GM18870 (cell line): ENCODE measurements around the gene PLEKHA5.

Experiments used
- ATAC-seq: cut with Tn5 transposase; IDR thresholded peaks from one replicate; pipeline ENCODE4 v1.9.1; 2021; ENCODE audit warnings: moderate library complexity; ENCODE audit not compliant: unreplicated experiment

PLEKHA5 gene

DNA sequence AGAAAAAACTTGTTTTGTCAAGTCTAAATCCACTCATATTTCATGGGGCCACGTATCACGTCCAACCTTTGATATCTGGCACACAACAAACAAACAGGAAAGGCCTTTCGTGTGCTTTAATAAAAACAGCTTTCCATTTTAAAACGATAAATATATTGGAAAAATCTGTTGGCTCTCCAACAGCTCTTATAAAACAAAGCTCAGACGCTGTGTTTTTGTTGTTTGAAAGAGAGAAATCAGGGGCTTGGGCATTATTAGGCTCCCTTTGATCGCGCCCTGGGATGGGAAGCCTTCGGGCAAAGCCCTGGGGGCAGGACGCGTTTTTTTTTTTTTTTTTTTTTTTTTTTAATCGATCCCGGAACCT lies 429 bp upstream of the PLEKHA5 start:
- ATAC-seq = no peak

DNA sequence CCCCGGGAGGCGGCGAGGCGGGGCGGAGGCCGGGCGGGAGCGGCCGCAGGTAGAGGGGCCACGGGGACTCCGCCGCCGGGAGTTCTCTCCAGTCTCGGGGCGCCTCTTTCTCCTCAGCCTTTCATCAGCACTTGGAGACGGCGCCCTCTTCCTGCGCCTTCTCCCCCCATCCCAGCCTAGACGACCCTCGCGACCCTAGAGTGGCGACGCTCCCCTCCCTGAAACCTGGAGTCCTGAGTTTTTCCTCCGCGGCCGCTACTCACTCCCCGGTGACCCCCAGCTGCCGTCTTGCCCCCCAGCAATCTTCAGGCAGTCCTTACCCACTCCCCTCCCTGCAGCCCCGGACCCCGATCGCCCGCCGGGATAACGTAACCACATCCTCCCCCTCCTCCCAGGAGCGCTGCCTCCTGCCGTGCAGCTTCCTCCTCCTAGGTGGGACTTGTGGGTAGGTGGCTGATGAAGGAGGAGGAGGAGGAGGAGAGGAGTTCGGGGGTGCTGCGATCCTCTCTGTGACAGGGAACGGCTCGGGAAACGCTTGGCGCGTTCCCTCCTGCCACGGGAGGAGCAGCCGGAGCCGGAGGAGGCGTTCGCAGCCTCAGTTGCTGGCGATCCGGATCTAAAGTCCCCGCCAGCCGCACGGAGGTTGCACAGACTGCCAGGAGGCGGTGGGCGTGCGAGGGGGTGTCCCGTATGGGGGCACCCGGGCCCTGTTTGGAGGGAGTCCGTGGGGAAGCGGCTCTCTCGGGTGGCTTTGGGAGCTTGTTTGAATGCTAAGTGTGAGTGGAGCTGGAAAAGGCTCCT lies 891 bp downstream of the PLEKHA5 start:
- no peak for ATAC-seq

DNA sequence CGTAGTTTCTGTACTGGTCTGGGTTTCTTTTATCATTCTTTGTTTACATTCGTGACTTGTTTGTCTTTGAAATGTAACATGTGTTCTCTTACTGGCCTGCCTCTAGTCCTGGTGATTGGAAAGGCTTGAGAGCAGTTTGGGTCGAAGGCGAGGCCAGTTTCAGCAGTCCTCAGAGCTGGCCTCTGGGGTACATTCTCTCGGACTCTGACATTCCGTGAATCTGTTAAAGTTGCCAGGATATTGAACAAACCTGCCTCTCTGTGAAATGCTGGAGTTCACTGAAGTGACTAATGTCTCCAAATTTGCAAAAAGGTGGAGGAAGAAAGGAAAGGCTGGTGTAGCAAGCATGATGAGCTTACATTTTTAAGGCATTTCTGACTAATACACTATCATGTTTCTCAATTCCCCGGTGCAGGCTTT lies 1.5 kb downstream of the PLEKHA5 start:
- ATAC-seq = no peak

DNA sequence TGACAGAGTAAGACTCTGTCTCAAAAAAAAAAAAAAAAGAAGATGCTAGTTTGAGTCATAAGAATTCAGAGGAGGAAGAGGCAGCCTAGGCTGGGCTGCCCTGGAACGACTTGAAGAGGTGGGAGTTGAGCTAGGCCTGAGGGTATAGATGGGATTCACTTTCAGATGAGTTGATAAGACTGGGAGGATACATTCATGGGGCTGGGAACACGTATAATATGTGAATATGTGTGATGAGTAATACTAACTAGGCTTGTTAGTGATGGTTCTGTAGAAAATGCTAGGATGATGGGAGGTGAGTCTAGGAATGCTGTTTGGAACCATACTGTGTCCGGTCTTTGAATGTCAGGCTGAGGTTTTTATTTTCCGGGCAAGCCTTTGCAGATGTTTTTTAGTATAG lies 9.0 kb downstream of the PLEKHA5 start:
- no peak for ATAC-seq

DNA sequence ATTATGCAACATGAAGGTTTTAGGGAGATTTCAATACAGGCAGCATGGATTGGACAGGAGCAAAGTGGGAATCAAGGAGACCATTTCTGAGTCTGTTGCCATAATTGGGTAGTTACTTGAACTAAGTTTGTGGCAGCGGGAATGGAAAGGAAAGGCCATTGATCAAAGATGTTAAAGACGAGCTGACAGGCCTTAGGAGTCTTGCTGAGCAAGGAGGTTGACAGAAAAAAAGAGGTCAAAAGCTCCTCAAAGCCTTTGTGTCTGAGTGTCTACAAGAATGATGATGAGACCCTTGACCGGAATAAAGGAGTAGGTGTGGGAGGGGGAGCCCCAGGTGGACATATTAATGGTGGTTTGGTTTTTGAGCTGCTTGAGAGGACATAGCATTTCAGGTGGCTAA lies 9.4 kb downstream of the PLEKHA5 start:
- no peak for ATAC-seq

DNA sequence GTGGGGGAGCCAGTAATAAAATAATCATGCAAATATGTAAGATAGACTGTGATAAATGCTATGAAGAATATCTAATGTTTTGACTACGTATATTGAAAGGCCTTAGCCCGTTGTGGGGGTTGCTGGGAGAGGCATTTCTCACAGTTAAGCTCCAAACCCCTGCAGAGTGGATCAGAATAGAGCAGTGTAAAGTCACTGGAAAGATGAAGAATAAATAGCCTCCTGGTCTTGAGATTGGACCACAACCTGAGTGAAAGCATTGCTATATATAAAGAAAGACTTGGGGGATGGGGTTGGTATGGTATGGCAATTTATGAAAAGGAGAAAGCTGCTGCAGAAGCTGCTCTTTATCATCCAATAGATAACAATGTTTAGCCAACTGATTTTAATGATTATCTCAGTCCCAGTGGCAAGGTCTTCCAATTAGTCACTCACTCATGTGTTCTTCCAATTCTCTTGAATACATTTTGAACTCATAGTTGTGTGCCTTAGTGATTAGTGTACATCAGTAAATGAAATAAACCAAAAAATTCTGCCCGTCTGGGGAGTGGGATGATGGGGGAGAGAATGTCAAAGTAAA lies 10.2 kb downstream of the PLEKHA5 start:
- ATAC-seq = no peak

DNA sequence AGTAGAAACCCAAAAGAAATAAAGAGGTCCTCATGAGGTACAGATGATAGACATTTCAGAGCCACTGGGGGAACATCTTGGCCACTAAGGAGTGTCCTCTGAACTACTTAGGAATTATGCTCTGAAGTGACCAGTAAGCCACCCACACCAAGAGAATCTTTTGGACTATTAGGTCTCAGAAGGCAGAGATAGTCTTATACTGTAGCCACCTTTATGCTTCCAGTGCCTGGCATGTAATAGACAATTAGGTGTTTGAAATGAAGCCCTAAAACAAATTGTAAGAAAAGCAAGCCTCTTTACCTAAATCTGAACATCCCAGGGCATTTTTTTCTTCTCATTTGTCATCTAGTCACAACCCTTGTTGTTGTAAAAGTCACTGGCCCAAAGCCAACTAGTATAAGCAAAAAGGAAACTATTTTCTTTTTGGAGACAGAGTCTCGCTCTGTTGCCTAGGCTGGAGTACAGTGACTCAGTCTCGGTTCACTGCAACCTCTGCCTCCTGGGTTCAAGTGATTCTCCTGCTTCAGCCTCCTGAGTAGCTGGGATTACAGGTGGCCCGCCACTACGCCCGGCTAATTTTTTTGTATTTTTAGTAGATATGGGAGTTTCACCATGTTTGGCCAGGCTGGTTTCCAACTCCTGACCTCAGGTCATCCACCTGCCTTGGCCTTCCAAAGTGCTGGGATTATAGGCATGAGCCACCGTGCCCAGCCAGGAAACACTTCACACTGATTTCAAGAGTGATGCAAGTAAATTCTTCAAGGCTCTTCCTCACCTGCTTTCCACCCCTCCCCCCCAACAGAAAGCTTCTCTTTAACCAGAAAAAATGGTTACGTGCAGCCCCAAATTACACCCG lies 11.1 kb downstream of the PLEKHA5 start:
- ATAC-seq = no peak

DNA sequence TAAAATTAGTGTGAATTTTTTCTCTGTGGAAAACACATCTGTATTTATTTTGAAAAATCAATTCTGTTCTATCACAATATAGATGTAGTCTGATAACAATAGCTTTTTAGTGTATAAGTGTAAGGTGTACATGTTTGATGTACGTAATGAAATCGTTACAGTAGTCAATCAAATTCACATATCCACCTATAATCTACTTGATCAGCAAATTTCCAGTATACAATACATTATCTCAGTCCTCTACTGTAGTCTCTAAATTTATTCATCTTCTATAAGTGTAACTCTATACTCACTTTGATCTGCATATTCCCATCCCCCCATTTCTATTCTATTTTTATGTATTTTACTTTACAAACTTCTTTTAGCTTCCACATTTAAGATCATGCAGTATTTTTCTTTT lies 13.0 kb downstream of the PLEKHA5 start:
- no peak for ATAC-seq

DNA sequence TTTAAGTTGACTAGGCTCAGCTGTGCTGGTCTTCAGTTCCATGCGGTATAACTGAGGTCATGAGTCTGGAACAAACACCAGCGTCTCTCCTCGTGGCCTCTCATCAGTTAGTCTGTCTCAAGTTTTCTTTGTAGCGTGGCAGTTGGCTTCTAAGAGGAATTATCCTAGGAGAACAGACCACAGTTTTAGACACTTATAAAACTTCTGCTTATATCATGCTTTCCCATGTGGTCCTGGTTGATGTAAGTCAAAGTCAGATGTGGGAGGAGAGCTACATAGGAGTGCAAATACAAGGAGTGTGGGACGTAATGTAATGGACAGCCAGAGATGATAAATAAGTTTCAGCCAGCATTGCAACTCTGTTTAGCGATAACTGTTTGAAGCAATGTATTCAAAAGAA lies 14.8 kb downstream of the PLEKHA5 start:
- ATAC-seq = no peak

DNA sequence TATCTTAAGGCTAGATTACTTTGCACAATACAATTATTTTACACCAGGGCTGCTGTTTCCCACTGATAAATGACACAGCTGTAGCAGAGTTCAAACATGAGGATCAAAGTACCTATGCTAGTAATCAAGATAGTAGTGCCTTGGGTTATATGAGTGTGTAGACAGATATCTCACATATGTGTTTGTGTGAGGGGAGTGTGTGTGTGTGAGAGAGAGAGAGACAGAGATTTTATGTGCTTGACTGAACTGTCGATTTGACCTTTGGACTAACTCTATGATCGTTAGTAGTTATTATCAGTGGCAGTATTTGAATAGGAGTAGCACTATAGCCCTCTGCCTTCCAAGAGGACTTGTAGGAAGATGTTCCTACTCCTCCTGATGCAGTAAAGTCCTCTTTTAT lies 15.5 kb downstream of the PLEKHA5 start:
- ATAC-seq = no peak

DNA sequence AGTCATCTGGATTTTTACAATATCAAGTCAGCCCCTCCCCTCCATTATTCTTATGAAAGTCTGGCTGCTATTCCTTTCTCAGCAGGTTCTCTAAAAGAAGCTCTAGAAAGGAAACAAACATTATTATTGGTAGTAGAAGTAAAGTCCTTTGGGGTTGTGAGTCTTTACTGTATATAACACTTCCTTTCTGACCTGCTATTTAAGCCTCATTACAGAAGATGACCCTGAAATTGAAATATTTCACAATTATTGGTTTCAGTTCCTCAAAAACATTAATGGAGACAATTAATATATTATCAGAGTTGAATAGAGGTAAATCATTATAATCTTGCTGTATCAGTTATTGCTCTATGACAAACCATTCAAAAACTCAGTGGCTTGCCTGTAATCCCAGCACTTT lies 19.3 kb downstream of the PLEKHA5 start:
- ATAC-seq = no peak

DNA sequence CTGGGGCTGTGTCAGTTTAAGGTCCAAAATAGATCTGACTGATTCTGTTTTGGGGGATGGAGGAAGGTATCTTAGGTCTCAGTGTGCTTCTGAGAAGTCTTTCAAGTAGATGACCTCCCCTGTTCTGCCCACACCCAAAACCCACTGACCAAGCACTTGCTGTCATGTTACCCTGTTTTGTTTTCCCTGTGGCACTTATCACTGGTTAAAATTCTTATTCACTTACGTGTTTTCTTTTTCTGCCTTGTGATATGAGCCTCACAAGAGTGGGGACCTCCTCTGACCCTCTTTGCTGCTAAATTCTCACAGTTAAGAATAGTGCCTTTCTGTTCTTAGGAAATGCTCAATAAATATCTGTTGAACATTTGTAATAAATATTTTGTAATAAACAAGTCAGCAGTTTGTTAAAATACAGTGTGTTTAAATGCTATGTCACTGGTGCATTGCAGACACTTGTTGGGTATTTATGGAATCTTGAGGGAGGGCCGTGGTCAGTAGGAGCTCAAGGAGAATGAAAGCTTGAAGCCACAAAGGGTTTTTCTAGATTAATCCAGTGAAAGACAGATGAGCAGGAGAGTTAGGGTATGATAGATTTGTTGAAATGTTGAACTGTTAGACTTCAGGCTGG lies 20.9 kb downstream of the PLEKHA5 start:
- no peak for ATAC-seq

DNA sequence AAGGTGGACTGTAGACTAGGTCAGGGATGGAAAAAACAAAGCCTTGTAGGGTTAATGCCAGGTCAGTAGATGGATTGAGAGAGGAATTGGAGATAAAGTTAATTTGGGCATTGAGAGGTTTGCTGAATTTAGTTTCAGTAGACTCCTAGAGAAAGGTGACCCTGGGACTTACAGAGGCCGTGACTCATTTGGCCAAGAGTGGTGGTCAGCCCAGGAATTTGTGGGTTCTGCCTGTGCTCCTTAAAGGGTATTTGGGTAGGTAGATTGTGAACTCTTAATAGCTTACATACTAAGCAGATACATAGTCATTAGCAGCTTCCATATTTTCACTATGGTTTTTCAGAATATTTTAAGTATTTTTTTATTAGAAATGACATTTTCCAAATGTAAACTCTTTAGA lies 21.8 kb downstream of the PLEKHA5 start:
- no peak for ATAC-seq

DNA sequence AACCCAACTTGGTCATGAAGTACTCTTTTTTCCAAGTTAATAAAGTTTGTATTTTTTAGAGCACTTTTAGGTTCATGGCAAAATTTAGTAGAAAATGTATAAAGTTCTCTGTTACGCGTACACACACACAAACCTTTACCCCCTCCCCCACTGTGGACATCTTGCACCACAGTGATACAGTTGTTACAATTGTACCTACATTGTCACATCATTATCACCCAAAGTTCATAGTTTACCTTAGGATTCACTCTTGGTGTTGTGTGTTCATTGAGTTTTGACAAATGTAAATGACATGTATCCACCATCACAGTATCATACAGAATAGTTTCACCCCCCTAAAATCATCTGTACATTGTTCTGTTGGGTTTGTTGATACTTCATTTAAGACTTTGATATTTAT lies 23.9 kb downstream of the PLEKHA5 start:
- ATAC-seq = no peak

DNA sequence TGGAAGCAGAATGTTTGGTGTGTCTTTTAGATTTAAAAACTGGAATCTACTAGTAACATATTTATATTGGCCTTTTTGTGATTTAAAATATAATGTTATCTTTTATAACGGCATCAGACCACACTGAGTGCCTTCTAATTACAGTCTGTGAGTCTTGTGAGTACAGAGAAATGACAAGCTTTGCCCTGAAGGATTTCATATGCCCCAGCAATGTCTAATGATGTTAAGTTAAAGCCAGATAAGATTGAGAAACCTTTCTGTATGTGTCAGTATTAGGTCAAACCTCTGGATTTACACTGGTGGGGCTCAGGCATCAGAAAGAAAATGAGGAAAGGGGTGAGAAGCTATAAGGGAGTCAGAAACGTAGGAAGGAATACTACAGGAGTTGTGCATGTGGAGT lies 25.2 kb downstream of the PLEKHA5 start:
- ATAC-seq = no peak

DNA sequence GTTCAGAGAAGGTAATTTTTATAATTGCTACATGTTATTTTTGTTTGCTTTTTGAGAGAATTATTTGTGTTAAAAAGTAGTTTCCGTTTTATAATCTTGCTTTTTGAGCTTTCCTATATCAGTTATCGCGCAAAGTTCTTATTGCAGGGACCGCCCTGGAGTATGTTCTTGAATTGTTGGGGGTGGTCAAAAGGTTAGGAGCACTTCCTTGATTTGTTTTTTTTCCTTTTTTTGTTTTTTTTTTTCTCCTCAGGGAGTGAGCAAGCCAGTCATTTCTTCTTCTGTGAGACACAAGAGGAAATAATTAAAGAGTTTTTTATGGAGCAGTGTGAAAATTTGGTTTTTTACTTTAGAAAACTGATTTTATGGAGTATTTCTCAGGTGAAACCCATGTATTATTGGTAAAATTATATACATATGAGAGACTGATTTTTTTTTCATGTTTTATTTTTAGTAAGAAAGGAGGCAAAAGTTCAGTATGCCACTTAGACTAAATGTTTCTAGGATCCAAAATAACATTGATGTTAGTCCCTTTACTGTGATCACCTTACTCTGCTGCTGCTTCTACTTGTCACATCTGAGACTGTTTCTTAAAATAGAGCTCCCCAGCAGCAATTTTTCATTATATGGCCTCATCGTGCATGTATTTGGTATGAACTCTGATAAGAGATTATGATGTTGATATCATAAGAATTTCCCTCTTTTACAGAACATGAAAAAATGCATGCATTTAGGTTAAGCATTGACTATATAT lies 26.6 kb downstream of the PLEKHA5 start:
- no peak for ATAC-seq

DNA sequence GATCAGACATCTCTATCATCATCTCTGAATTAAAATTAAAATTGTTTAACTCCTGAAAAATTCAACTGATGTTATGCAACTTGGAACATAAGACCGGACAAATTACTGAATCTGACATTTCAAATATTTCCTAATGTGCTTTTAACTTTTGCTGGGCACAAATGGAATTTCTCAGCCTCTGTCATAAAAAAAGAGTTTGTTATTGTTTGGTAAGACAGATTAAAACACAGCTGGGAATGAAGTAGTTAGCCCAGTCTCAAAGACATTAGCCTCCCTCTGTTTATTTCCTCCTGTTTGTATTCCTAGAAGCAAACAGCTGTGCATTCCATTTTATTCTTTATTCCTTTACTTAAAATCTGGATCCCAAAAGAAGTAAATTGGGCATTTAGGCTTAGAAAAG lies 29.4 kb downstream of the PLEKHA5 start:
- no peak for ATAC-seq

DNA sequence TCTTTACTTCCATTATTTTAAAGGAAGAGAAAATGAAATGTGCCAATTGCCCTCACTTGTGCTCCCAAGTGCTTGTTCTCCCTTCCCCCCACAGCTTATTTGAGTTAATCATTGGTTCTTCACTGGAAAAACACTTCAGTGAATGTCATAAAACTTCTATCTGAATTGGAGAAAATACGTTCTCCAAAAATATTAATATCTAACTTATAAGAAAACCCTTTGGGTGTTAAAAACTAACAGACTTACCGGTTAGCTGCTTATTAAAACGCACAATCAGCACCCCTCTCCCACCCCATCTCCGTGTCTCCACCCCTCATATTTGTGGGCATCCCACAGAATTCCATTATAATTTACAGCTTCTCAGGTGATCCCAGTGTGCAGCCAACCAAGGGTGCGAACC lies 31.7 kb downstream of the PLEKHA5 start:
- no peak for ATAC-seq

DNA sequence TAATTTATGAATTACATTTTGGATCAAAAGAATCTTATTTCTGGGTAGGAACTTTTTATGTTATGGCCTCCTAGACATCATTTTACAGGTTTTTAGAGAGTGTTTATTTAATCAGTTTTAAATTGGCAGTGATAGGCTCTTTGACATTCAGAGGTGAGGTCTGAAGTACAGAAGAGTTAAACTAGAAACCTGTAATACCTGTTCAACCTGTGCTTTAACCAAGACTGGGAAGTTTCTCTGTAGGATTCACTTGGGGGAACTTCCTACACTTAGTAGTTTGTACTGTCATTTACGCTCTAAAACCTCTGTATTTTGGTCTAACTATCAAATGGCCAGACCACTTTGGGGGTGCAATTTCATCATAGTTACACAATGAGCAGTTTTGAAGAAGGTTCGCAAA lies 35.9 kb downstream of the PLEKHA5 start:
- ATAC-seq = no peak

DNA sequence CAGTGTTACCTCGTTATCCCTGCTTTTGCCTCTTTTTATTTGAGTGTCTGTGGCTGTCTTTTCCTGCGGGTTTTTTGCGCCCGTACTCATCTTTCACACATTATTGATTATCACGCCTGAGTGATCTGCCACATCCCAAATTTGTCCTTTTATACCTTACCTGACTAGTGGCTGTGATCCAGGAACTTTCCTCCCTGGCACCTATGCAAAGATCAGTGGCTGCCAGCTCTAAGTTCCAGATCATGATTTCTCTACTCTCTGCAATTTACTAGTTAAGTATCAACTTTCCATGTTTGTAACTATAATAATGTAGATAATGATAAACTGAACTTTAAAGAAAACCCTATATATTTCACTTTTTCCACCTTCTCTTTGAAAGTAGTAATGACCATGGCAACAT lies 36.9 kb downstream of the PLEKHA5 start:
- ATAC-seq = no peak

DNA sequence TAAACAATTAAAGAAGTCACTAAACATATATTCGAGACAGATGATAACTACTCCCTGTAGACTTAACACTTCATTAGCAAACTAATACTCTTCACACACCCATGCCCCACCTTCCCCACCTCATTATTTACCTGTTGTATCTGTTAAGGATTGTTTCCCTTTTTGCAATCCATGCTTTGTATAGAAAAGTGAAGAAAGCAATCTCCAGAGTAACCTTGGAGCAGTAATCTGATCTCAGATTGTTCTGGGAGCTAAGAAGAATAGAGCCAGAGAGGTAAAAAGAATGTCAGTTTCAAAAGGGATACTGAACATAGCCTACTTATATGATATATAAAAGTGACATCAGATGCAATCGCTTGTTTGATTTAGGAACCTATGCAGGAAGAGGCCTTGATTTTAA lies 37.4 kb downstream of the PLEKHA5 start:
- ATAC-seq = no peak
